Measurements from ENCODE around the gene SCCPDH. TPM values are rescaled to one million over a fixed set of nuclear protein-coding genes. Genes with fewer than 3 reads are reported as not detected.
A peak's percentile ranks its signal among the peaks of the same experiment; 100 is the strongest.

The SCCPDH gene
- total and polyA plus RNA-seq, 9 of the 15 experiments (the other 6 are each of a cell fraction or from before 2014, with no cell fraction given), result 7.0 to 61.9 (median 38.3) TPM

GRCh38 chr1:246790364-246790763, 66.2 kb downstream of the SCCPDH start (continued):
- no peak for TF ChIP-seq HSF4 (CRISPR knock-in tag; IDR thresholded peaks at IDR 0.05; ENCODE audit: borderline replicate concordance)
- TF ChIP-seq ZNF707 (CRISPR knock-in tag; conservative IDR thresholded peaks at IDR 0.05), result no peak
- TF ChIP-seq KLF10 (CRISPR knock-in tag; IDR thresholded peaks at IDR 0.05), result no peak
- no peak for TF ChIP-seq NRF1 (conservative IDR thresholded peaks at IDR 0.05 in 1 of 2, IDR thresholded peaks at IDR 0.05 in 1 of 2)

DNA sequence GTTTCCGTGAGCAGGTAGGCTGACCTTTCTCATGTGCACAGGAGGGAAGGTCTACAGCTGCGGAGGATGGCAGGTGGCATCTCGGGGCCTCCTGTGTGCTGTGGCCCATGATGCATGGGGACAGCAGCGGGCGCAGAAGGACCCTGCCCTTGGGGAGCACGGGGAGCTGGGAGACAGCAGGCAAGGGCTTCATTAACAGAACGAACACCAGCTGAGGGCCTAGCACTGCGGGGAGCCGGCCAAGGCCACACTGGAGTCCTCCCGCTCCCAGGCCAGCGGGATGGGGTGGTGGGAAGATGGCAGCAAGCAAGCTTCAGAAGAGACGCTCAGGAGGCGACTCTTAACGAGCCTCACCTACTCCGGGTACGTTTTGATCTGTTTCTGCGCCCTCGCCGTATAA, 66.6 kb downstream of the SCCPDH start:
- CTCF ChIA-PET (ENCODE audit: low intra/inter-chr PET ratio), result no interaction called here
- no peak for ATAC-seq
- intact Hi-C loops (cut with micrococcal nuclease), result no loop called here
- Histone ChIP-seq H4K20me1 (replicated peaks; ENCODE audit: control insufficient read depth, insufficient read depth, low read length) (no peaks in the 10 kb centered on the region), H3K36me3 (ENCODE audit: control insufficient read depth, insufficient read depth, low read length) (no peaks in the 10 kb centered on the region), H3K4me1 (replicated peaks in 1 of 2; ENCODE audit: control insufficient read depth in 2 of 2, insufficient read depth in 2 of 2, low read length in 2 of 2) (peaks cover 5 to 38% of the 10 kb centered on the region in 2 experiments; a peak in 3 of 5 replicates), H3K27ac (ENCODE audit: extremely low read depth, low read depth, low read length) (no peak overlapping the region), H3K27me3 (ENCODE audit: control insufficient read depth in 2 of 2, insufficient read depth in 2 of 2, low read length in 2 of 2) (peaks cover 5 to 61% of the 10 kb centered on the region in 2 experiments), H3K4me3 (no peak overlapping the region), H3K79me2 (ENCODE audit: control insufficient read depth, insufficient read depth, low read length) (no peaks in the 10 kb centered on the region), H3K4me2 (ENCODE audit: insufficient read depth, low read length) (no peak overlapping the region), H3K9me1 (ENCODE audit: control insufficient read depth, insufficient read depth, low read length) (no peaks in the 10 kb centered on the region), H3K9me3 (replicated peaks; ENCODE audit: control insufficient read depth, insufficient read depth, low read depth, low read length) (no peaks in the 10 kb centered on the region), H3K9ac (ENCODE audit: insufficient read depth in 1 of 2, low read depth in 2 of 2, low read length in 2 of 2) (no peak overlapping the region), H2AFZ (ENCODE audit: low read depth, low read length) (no peak overlapping the region)
- no peak for DNase-seq (ENCODE audit: extremely low read depth in 1 of 4, low spot score in 3 of 4)
- BruUV-seq (replicated peaks), result no TSS peak
- FAIRE-seq, result no peak
- in situ Hi-C loops (cut with MboI), result no loop called here
- POLR2A ChIA-PET, result interaction anchor here (0.6 to 0.8 kb wide), 2 partner anchors 14 to 163 kb away, joined by 3 to 4 read pairs; no protein-coding TSS in a partner anchor
- 24% methylated on average over 19 of the region's 19 CpGs for WGBS (ENCODE audit: insufficient coverage, low coverage, missing lambda C conversion rate)
- TF ChIP-seq DNMT1 (IDR thresholded peaks at IDR 0.05) (no peak), SOX6 (IDR thresholded peaks at IDR 0.05) (no peak), ZNF263 (CRISPR knock-in tag; IDR thresholded peaks at IDR 0.05; ENCODE audit: borderline replicate concordance) (peak; percentile 88)
